GM12801 (cell line): ENCODE data around the gene MAST3.

Experiments
- CTCF ChIP-seq: IDR thresholded peaks from one replicate; pipeline ENCODE4 v1.5.1; 2011; ENCODE audit warnings: control low read depth; ENCODE audit not compliant: insufficient read length; ENCODE audit errors: extremely low read depth

MAST3 gene

GRCh38 chr19:18089726-18090125 is 7.9 kb upstream of the MAST3 start:
- no peak for TF ChIP-seq CTCF

DNA sequence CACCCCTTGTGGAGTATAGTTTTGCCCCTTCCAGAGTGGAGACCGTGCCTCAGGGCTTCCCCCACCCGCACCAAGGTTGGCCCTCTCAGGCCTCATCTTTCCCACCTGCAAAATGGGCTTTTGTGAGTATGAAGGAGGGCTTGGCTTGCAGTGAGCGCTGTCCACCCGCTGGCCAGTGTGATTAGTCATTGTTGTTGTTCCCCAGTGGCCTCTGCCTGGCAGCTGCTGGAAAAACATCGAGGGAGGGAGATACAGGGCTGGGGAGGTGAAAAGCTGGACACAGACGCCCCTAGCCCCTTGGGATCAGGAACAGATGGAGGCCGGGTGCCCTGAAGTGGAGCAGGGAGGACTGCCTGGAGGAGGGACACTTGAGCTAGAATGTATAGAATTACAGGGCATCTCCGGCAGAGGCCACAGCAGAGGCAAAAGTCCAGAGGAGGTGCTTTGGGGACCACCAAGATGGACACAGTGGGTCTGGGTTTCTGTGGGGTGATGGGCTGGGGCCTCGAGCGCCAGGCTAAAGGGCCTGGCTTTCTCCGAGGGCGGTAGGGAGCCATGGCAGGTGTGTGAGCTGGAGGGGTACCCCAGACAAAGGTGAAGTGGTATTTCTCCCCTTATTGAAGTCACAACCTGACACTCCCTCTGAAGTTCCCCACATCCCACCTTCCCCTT is 6.9 kb upstream of the MAST3 start:
- no peak for TF ChIP-seq CTCF

- TF ChIP-seq CTCF, result no peak
These were observed 6.4 kb upstream of the MAST3 start for GRCh38 chr19:18091217-18091608.

- TF ChIP-seq CTCF, result no peak
These were observed 4.0 kb upstream of the MAST3 start for GRCh38 chr19:18093439-18094161.

GRCh38 chr19:18096258-18096657 is 1.3 kb upstream of the MAST3 start:
- no peak for TF ChIP-seq CTCF

DNA sequence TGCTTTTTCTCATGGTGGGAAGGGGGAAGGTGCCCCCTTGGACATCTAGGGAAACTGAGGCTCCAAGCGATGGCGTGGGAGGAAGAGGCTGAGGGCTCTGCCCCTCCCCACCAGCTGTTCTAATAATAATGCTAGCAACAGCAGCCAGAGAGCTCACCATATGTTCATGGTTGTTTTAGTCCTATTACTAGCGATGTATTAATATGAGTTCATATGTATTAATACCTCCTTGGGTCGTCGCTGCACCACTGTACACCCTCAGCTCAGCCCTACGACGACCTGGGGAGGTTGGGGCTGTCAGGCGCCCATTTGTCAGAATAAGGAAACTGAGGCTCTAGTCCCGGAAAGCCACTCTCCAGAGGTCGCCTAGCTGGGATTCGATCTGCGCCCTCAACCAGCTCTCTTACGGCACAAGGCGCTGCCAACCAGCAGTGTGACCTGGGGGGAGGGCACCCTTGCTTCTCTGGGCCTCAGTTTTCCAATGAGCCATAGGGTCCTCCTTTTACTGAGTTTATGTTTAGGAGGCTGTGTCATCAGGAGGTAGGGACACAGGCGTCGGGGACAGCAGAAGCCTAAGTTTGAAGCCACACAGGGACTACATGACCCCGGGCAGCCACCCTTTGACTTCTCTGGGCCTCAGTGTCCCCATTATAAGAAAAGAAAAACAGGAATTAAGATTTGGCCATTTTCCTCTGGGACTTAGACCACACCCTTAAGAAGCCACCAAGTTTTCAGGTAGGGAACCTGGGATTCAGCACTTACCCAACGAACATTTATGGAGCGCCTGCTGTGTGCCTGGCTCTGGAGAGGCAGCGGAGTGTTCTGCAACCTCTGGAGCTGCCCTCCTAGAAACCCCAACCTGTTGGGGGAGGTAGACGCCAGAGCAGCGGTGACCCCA is 664 bp downstream of the MAST3 start:
- TF ChIP-seq CTCF, result no peak
